Neural progenitor cell (in vitro differentiated cells): ENCODE measurements around the gene PSAPL1.

Experiments
- CTCF ChIP-seq: fragments of 200-600 bp; sonication (generic); IDR thresholded peaks from 2 replicates; pipeline ENCODE4 v1.5.1; 2017; ENCODE audit warnings: antibody characterized with exemption, mild to moderate bottlenecking
- EZH2 ChIP-seq: fragments of 200-600 bp; sonication (generic); IDR thresholded peaks from 2 replicates; pipeline ENCODE4 v1.6.1; 2017; ENCODE audit warnings: antibody characterized with exemption, mild to moderate bottlenecking, moderate library complexity
- EZH2phosphoT487 ChIP-seq: fragments of 200-600 bp; sonication (generic); IDR thresholded peaks from 2 replicates; pipeline ENCODE4 v1.6.1; 2017; ENCODE audit warnings: antibody characterized with exemption

DNA sequence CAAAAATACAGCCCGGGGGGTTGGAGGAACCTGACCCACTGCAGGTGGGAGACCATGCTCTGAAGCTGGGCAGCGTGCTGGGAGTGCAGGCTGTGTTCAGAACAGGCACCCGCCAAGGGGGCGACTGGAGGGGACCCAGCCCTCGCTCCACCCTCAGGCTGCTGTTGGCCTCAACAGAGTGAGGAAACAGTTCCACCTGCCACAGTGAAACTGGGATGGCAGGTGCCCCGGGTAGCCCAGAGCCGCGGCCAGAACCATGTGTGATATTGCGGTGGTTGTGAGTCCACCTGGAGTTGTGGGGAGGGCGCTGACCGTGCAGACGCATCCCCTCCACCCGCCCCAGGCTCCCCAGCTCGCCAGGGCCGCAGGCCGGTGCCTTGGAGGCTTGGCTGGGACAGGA, 45.7 kb upstream of the PSAPL1 start:
- TF ChIP-seq CTCF (no peak), EZH2phosphoT487 (no peak), EZH2 (no peak)
